Activated CD4-positive, alpha-beta memory T cell treated with anti-CD3 and anti-CD28 coated beads for 36 hours (primary cell): ENCODE results near the gene SCYL2. TPM values are rescaled to one million over a fixed set of nuclear protein-coding genes. Genes with fewer than 3 reads are reported as not detected.
"Not testable (repeated sequence)": the region's sequence is repeated elsewhere in the genome, so short reads cannot be mapped to it uniquely, and the experiment has no call there.

Experiments
- CTCF ChIA-PET: fragments of 350-600 bp; sonication (Branson Sonifier 250); formaldehyde crosslinking; loops from one replicate; lab custom pipeline; 2021; ENCODE audit warnings: antibody characterized with exemption, inconsistent platforms; lab: Charles Lee
- POLR2A ChIA-PET: fragments of 350-600 bp; sonication (Branson Sonifier 250); formaldehyde crosslinking; loops from one replicate; lab custom pipeline; 2021; ENCODE audit warnings: antibody characterized with exemption; lab: Charles Lee
- DNase-seq: peaks from one replicate; pipeline ENCODE4 v3.0.0-alpha.2; 2020
- H3K27ac Mint-ChIP-seq: one replicate; pipeline ENCODE4 v1.8.0; 2021; ENCODE audit warnings: mixed read lengths
- H3K27me3 Mint-ChIP-seq: one replicate; pipeline ENCODE4 v1.8.0; 2021; ENCODE audit warnings: mixed read lengths
- H3K36me3 Mint-ChIP-seq: one replicate; pipeline ENCODE4 v1.8.0; 2021; ENCODE audit warnings: mixed read lengths
- H3K4me1 Mint-ChIP-seq: one replicate; pipeline ENCODE4 v1.8.0; 2021; ENCODE audit warnings: low read depth, mixed read lengths
- H3K4me3 Mint-ChIP-seq: one replicate; pipeline ENCODE4 v1.8.0; 2021; ENCODE audit warnings: mild to moderate bottlenecking, mixed read lengths
- H3K9me3 Mint-ChIP-seq: one replicate; pipeline ENCODE4 v1.8.0; 2021; ENCODE audit warnings: mixed read lengths
- intact Hi-C: fragments of 100-400 bp; cut with micrococcal nuclease; formaldehyde crosslinking; loops from one replicate; pipeline ENCODE4 v1.15.1; 2023
- total RNA-seq, 2 experiments: library from RNA; stranded (reverse); gene quantifications; one replicate each; pipeline ENCODE4 v1.2.3, GENCODE V29; 2021

The SCYL2 gene
- total RNA-seq, 2 experiments from 2014 or later, result 24.5 to 26.7 TPM

- H3K9me3 Mint-ChIP-seq, result no peaks in the 10 kb centered on the region
Measured at GRCh38 chr12:100293017-100293416, 26.0 kb downstream of the SCYL2 start.

GRCh38 chr12:100294366-100294765 lies 27.4 kb downstream of the SCYL2 start:
- H3K4me3 Mint-ChIP-seq, H3K9me3 Mint-ChIP-seq, intact Hi-C loops, H3K27me3 Mint-ChIP-seq, POLR2A ChIA-PET, CTCF ChIA-PET, H3K4me1 Mint-ChIP-seq, H3K27ac Mint-ChIP-seq, DNase-seq: not testable (repeated sequence)
- H3K36me3 Mint-ChIP-seq, result peaks cover 32% of the 10 kb centered on the region

More at GRCh38 chr12:100293017-100293416, 26.0 kb downstream of the SCYL2 start:
- Mint-ChIP-seq H3K4me3 (no peak overlapping the region), H3K27ac (no peak overlapping the region), H3K27me3 (no peaks in the 10 kb centered on the region), H3K36me3 (peaks cover 25% of the 10 kb centered on the region), H3K4me1 (no peaks in the 10 kb centered on the region)
- ChIA-PET POLR2A (no interaction called here), CTCF (no interaction called here)
- DNase-seq, result no peak
- intact Hi-C loops, result no loop called here

GRCh38 chr12:100295764-100296555 lies 29.0 kb downstream of the SCYL2 start:
- Mint-ChIP-seq H3K27me3 (no peaks in the 10 kb centered on the region), H3K4me3 (no peak overlapping the region), H3K27ac (peak overlapping the region; percentile 44), H3K4me1 (no peaks in the 10 kb centered on the region), H3K9me3 (peaks cover 5% of the 10 kb centered on the region), H3K36me3 (peaks cover 42% of the 10 kb centered on the region)
- CTCF ChIA-PET, result no interaction called here
- DNase-seq, result no peak
- intact Hi-C loops, result no loop called here
- POLR2A ChIA-PET, result no interaction called here

DNA sequence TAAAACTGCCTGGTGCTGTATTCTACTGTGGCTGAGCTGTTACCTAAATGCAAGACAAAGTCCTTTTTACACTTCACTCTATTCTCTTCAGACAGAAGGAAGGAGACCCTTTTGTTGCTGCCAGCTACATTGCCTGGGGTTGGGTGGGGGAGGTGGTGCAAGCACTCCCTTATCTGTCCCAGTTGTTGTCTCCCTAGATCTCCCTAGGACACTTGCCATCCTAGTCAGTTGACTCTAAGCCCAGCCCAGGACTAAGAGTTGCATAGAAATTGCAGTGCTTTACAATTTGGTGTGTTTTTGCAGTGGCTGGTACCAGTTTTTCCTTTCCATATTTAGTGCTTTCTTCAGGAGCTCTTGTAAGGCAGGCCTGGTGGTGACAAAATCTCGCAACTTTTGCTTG lies 35.1 kb downstream of the SCYL2 start:
- Mint-ChIP-seq H3K4me3 (no peak overlapping the region), H3K4me1 (no peaks in the 10 kb centered on the region), H3K9me3 (peaks cover 22% of the 10 kb centered on the region), H3K27me3 (no peaks in the 10 kb centered on the region), H3K36me3 (peaks cover 76% of the 10 kb centered on the region), H3K27ac (no peak overlapping the region)
- DNase-seq, result no peak
- ChIA-PET CTCF (no interaction called here), POLR2A (no interaction called here)
- intact Hi-C loops, result no loop called here

GRCh38 chr12:100303831-100304230 lies 36.9 kb downstream of the SCYL2 start:
- intact Hi-C loops, result no loop called here
- DNase-seq, result no peak

DNA sequence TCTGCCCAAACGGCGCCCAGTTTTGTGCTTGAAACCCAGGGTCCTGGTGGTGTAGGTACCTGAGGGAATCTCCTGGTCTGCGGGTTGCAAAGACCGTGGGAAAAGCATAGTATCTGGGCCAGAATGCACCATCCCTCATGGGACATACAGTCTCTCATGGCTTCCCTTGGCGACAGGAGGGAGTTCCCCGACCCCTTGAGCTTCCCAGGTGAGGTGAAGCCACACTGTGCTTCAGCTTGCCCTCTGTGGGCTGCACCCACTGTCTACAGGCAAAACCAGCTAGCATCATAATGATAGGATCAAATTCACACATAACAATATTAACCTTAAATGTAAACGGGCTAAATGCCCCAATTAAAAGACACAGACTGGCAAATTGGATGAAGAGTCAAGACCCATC lies 37.4 kb downstream of the SCYL2 start:
- CTCF ChIA-PET, H3K27me3 Mint-ChIP-seq, H3K4me3 Mint-ChIP-seq, intact Hi-C loops, DNase-seq, H3K4me1 Mint-ChIP-seq, H3K27ac Mint-ChIP-seq, POLR2A ChIA-PET: not testable (repeated sequence)
- Mint-ChIP-seq H3K9me3 (peaks cover 22% of the 10 kb centered on the region), H3K36me3 (peaks cover 64% of the 10 kb centered on the region)

More at GRCh38 chr12:100303831-100304230, 36.9 kb downstream of the SCYL2 start:
- no peaks in the 10 kb centered on the region for H3K27me3 Mint-ChIP-seq
- H3K36me3 Mint-ChIP-seq, result peaks cover 69% of the 10 kb centered on the region
- no peak overlapping the region for H3K4me3 Mint-ChIP-seq
- peaks cover 22% of the 10 kb centered on the region for H3K9me3 Mint-ChIP-seq
- ChIA-PET POLR2A (no interaction called here), CTCF (no interaction called here)
- no peak overlapping the region for H3K27ac Mint-ChIP-seq
- H3K4me1 Mint-ChIP-seq, result no peaks in the 10 kb centered on the region

GRCh38 chr12:100308138-100308537 lies 41.2 kb downstream of the SCYL2 start:
- H3K4me1 Mint-ChIP-seq, intact Hi-C loops, CTCF ChIA-PET, H3K27ac Mint-ChIP-seq, H3K27me3 Mint-ChIP-seq, H3K4me3 Mint-ChIP-seq, POLR2A ChIA-PET, DNase-seq: not testable (repeated sequence)
- peaks cover 17% of the 10 kb centered on the region for H3K9me3 Mint-ChIP-seq
- peaks cover 38% of the 10 kb centered on the region for H3K36me3 Mint-ChIP-seq

- DNase-seq, result no peak
- H3K4me3 Mint-ChIP-seq, result no peak overlapping the region
- ChIA-PET CTCF (no interaction called here), POLR2A (no interaction called here)
- H3K27ac Mint-ChIP-seq, result no peak overlapping the region
- H3K36me3 Mint-ChIP-seq, result peaks cover 15% of the 10 kb centered on the region
- H3K4me1 Mint-ChIP-seq, result no peaks in the 10 kb centered on the region
- peaks cover 5% of the 10 kb centered on the region for H3K9me3 Mint-ChIP-seq
- intact Hi-C loops, result no loop called here
- no peaks in the 10 kb centered on the region for H3K27me3 Mint-ChIP-seq
Measured at GRCh38 chr12:100311317-100311716, 44.3 kb downstream of the SCYL2 start.

- no peak for DNase-seq
- H3K9me3 Mint-ChIP-seq, result no peaks in the 10 kb centered on the region
- peaks cover 20% of the 10 kb centered on the region for H3K36me3 Mint-ChIP-seq
Measured at GRCh38 chr12:100317371-100317770, 50.4 kb downstream of the SCYL2 start.

GRCh38 chr12:100324498-100324897 lies 57.5 kb downstream of the SCYL2 start:
- Mint-ChIP-seq H3K27me3 (no peaks in the 10 kb centered on the region), H3K36me3 (peaks cover 25% of the 10 kb centered on the region), H3K4me3 (no peak overlapping the region), H3K4me1 (peaks cover 2% of the 10 kb centered on the region), H3K27ac (no peak overlapping the region), H3K9me3 (no peaks in the 10 kb centered on the region)
- intact Hi-C loops, result no loop called here
- ChIA-PET CTCF (no interaction called here), POLR2A (no interaction called here)
- no peak for DNase-seq

More at GRCh38 chr12:100317371-100317770, 50.4 kb downstream of the SCYL2 start:
- Mint-ChIP-seq H3K4me1 (no peaks in the 10 kb centered on the region), H3K4me3 (no peak overlapping the region), H3K27ac (no peak overlapping the region), H3K27me3 (no peaks in the 10 kb centered on the region)
- POLR2A ChIA-PET, result no interaction called here
- intact Hi-C loops, result no loop called here
- CTCF ChIA-PET, result no interaction called here

DNA sequence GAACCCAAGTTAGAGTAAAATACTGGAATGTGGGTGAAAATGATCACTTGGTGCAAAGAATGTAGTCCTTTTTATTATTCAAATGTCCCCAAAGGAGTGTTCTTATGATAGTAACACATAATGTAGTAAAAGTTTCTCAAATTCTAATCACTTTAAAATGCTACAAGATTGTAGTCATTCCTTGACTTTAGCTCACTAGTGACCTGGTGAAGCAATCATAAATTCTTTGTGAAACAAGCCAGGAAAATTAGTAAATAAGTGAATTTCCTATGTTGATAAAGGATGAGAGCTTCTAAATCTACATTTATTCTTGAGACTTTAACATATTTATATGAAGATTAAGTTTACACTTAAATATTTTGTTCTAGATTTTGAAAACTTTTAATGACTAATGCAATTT lies 59.2 kb downstream of the SCYL2 start:
- H3K4me3 Mint-ChIP-seq, result no peak overlapping the region
- CTCF ChIA-PET, result no interaction called here
- peaks cover 28% of the 10 kb centered on the region for H3K36me3 Mint-ChIP-seq
- H3K9me3 Mint-ChIP-seq, result no peaks in the 10 kb centered on the region
- POLR2A ChIA-PET, result no interaction called here
- H3K27me3 Mint-ChIP-seq, result no peaks in the 10 kb centered on the region
- intact Hi-C loops, result no loop called here
- H3K27ac Mint-ChIP-seq, result no peak overlapping the region
- no peak for DNase-seq
- peaks cover 5% of the 10 kb centered on the region for H3K4me1 Mint-ChIP-seq

- H3K36me3 Mint-ChIP-seq, result peaks cover 31% of the 10 kb centered on the region
- ChIA-PET POLR2A (no interaction called here), CTCF (no interaction called here)
- no peak overlapping the region for H3K27ac Mint-ChIP-seq
- no peak overlapping the region for H3K4me3 Mint-ChIP-seq
- no peak for DNase-seq
- H3K4me1 Mint-ChIP-seq, result peaks cover 5% of the 10 kb centered on the region
- H3K9me3 Mint-ChIP-seq, result no peaks in the 10 kb centered on the region
- no peaks in the 10 kb centered on the region for H3K27me3 Mint-ChIP-seq
- intact Hi-C loops, result no loop called here
Measured at GRCh38 chr12:100329800-100330199, 62.8 kb downstream of the SCYL2 start.

- peaks cover 46% of the 10 kb centered on the region for H3K36me3 Mint-ChIP-seq
- H3K27me3 Mint-ChIP-seq, result no peaks in the 10 kb centered on the region
- no peak overlapping the region for H3K27ac Mint-ChIP-seq
- H3K9me3 Mint-ChIP-seq, result no peaks in the 10 kb centered on the region
- ChIA-PET CTCF (no interaction called here), POLR2A (interaction anchor here (0.6 kb wide), 1 partner anchor 468 kb away, joined by 3 read pairs; no protein-coding TSS in a partner anchor)
- peaks cover 5% of the 10 kb centered on the region for H3K4me1 Mint-ChIP-seq
- intact Hi-C loops, result no loop called here
- no peak for DNase-seq
- H3K4me3 Mint-ChIP-seq, result no peak overlapping the region
Measured at GRCh38 chr12:100331871-100332270, 64.9 kb downstream of the SCYL2 start.
